HepG2 (cell line): ENCODE measurements around the gene RALY. TPM values are rescaled to one million over a fixed set of nuclear protein-coding genes. Genes with fewer than 3 reads are reported as not detected.

Experiments
- ATAC-seq: fragments of 200-7000 bp; cut with Tn5 transposase; 3 replicates; pipeline ENCODE4 v1.9.1; 2020; ENCODE audit warnings: mild to moderate bottlenecking, moderate library complexity
- BruUV-seq: library from RNA; stranded (reverse); fragments of 400-500 nt; replicated peaks from 2 replicates; lab custom pipeline; 2021; lab: Mats Ljungman, UMichigan
- CTCF ChIA-PET: fragments of 300-600 bp; formaldehyde crosslinking; extraction: SDS; loops from one replicate; lab custom pipeline; 2021; ENCODE audit warnings: low total read pairs, inconsistent platforms, low intra/inter-chr PET ratio; lab: Yijun Ruan, JAX
- POLR2A ChIA-PET: fragments of 350-600 bp; sonication (Branson Sonifier 250); formaldehyde crosslinking; loops from one replicate; lab custom pipeline; 2020; ENCODE audit warnings: antibody characterized with exemption, inconsistent platforms; lab: Yijun Ruan, JAX
- DNase-seq: peaks from one replicate; pipeline ENCODE4 v3.0.0-alpha.2; 2015; ENCODE audit warnings: low spot score
- FAIRE-seq: peaks from 3 replicates; lab custom pipeline; 2011; peaks lifted over from hg19 to GRCh38; lab: Jason Lieb, UNC
- H2AFZ ChIP-seq: one replicate; pipeline ENCODE4 v1.6.1; 2011; ENCODE audit warnings: low read length, inconsistent platforms
- H3K27ac ChIP-seq: fragments of 300-600 bp; 3 replicates; pipeline ENCODE4 v1.8.0; 2011; ENCODE audit warnings: mixed run types, mild to moderate bottlenecking, mixed read lengths, low read length, inconsistent platforms; ENCODE audit not compliant: insufficient read depth; ENCODE audit errors: extremely low read length
- H3K27me3 ChIP-seq, 2 experiments: fragments of 200-600 bp in 1 of 2; 2 replicates in 1 of 2; 3 replicates in 1 of 2; pipeline versions ENCODE4 v1.6.0 to v1.8.0; 2011; ENCODE audit warnings: low read length in 2 of 2, mild to moderate bottlenecking in 2 of 2, moderate library complexity in 2 of 2, inconsistent platforms in 1 of 2; ENCODE audit not compliant: insufficient read depth in 2 of 2, control insufficient read depth in 1 of 2
- H3K36me3 ChIP-seq, 2 experiments: fragments of 200-600 bp in 1 of 2; replicated peaks in 1 of 2; 2 replicates in 1 of 2; 3 replicates in 1 of 2; pipeline versions ENCODE4 v1.5.1 to v1.8.0; 2011; ENCODE audit warnings: low read length in 2 of 2, inconsistent platforms in 1 of 2; ENCODE audit not compliant: insufficient read depth in 2 of 2, control insufficient read depth in 1 of 2
- H3K4me1 ChIP-seq: 2 replicates; pipeline ENCODE4 v1.5.1; 2012; ENCODE audit warnings: low read length, inconsistent platforms; ENCODE audit not compliant: insufficient read depth
- H3K4me2 ChIP-seq: 2 replicates; pipeline ENCODE4 v1.6.0; 2011; ENCODE audit warnings: low read depth, low read length, inconsistent platforms
- H3K4me3 ChIP-seq, 3 experiments: fragments of 200-600 bp in 1 of 3; sonication (generic), shearing (Covaris generic) in 1 of 3; replicated peaks in 1 of 3; 2 replicates each; pipeline ENCODE4 v1.5.1; 2011 to 2016; ENCODE audit warnings: low read length in 3 of 3, inconsistent platforms in 2 of 3, low read depth in 2 of 3, mild to moderate bottlenecking in 2 of 3, control low read depth in 1 of 3, mixed read lengths in 1 of 3; ENCODE audit not compliant: insufficient read depth in 1 of 3
- H3K79me2 ChIP-seq: one replicate; pipeline ENCODE4 v1.6.1; 2011; ENCODE audit warnings: low read length, inconsistent platforms; ENCODE audit not compliant: insufficient read depth
- H3K9ac ChIP-seq: 2 replicates; pipeline ENCODE4 v1.6.0; 2011; ENCODE audit warnings: mild to moderate bottlenecking, low read depth, low read length, inconsistent platforms; ENCODE audit not compliant: insufficient read depth
- H3K9me3 ChIP-seq: 2 replicates; pipeline ENCODE4 v1.5.1; 2012; ENCODE audit warnings: mild to moderate bottlenecking, low read length
- H4K20me1 ChIP-seq: 2 replicates; pipeline ENCODE4 v1.6.0; 2011; ENCODE audit warnings: inconsistent platforms, mild to moderate bottlenecking, low read length, moderate library complexity; ENCODE audit not compliant: insufficient read depth
- MTF1 ChIP-seq: sonication (generic); formaldehyde crosslinking; IDR thresholded peaks from 2 replicates; pipeline ENCODE4 v1.5.0; 2020; ENCODE audit warnings: missing genetic modification reagents
- PAF1 ChIP-seq: IDR thresholded peaks from 2 replicates; pipeline ENCODE4 v1.6.1; 2016; ENCODE audit warnings: missing genetic modification reagents, missing compliant biosample characterization
- RBM39 ChIP-seq: fragments of 200-400 bp; formaldehyde crosslinking; IDR thresholded peaks from one replicate; pipeline ENCODE4 v1.6.1; 2018; ENCODE audit warnings: antibody characterized with exemption, mild to moderate bottlenecking, low read depth, low read length; ENCODE audit not compliant: poor library complexity, severe bottlenecking
- THRA ChIP-seq: sonication (generic); formaldehyde crosslinking; IDR thresholded peaks from 2 replicates; pipeline ENCODE4 v1.4.0; 2020; ENCODE audit warnings: missing genetic modification reagents, borderline replicate concordance
- U2AF1 ChIP-seq: fragments of 200-400 bp; formaldehyde crosslinking; optimal IDR thresholded peaks from 2 replicates; pipeline ENCODE3; 2017; ENCODE audit warnings: mild to moderate bottlenecking, low read depth, low read length
- ZNF431 ChIP-seq: sonication (generic); formaldehyde crosslinking; IDR thresholded peaks from 2 replicates; pipeline ENCODE4 v1.9.0; 2022; ENCODE audit warnings: missing genetic modification reagents, low read depth, mild to moderate bottlenecking, borderline replicate concordance
- ZNF629 ChIP-seq: sonication (generic); formaldehyde crosslinking; conservative IDR thresholded peaks from 2 replicates; pipeline ENCODE4 v1.5.0; 2020; ENCODE audit warnings: missing genetic modification reagents
- WGBS: methylation state at CpG from one replicate; pipeline ENCODE4 v1.1.6; 2017; ENCODE audit warnings: low lambda C conversion rate; 5-methylcytosine and 5-hydroxymethylcytosine counted together
- in situ Hi-C: cut with HindIII; loops from 2 replicates; pipeline ENCODE4 v1.10.0; 2017; ENCODE audit warnings: low pct_unique_long_range_greater_than_20kb; ENCODE audit not compliant: extremely low pct_ligation_motif_present
- intact Hi-C: fragments of 100-400 bp; cut with micrococcal nuclease; formaldehyde crosslinking; loops from one replicate; pipeline ENCODE4 v1.10.0; 2022; ENCODE audit not compliant: unreplicated experiment
- polyA plus RNA-seq, 8 experiments: library from polyadenylated mRNA; depleted of rRNA in 3 of 8; stranded (reverse) in 7 of 8; unstranded in 1 of 8; fragments of >200 nt; fragmentation: Illumina TruSeq in 4 of 8; extraction: Trizol in 4 of 8; gene quantifications; 2 replicates each; pipeline versions ENCODE4 v1.2.1 to v1.2.3, GENCODE V29; 2011 to 2016; ENCODE audit warnings: low read depth in 4 of 8, missing spikeins in 1 of 8, mixed read lengths in 1 of 8; ENCODE audit not compliant: insufficient read depth in 1 of 8
- total RNA-seq, 5 experiments: library from RNA; depleted of rRNA; stranded (reverse); fragments of >200 nt; fragmentation: Illumina TruSeq; extraction: Trizol; gene quantifications; 2 replicates each; pipeline ENCODE4 v1.2.3, GENCODE V29; 2016; ENCODE audit warnings: low read depth in 1 of 5
- TF ChIP-seq, protein P1 (sequence below), 2 experiments: sonication (generic) in 1 of 2; formaldehyde crosslinking in 1 of 2; IDR thresholded peaks; 2 replicates each; pipeline versions ENCODE4 v1.4.0 to v1.6.1; 2016 to 2020; ENCODE audit warnings: borderline replicate concordance in 1 of 2, low read depth in 1 of 2, mild to moderate bottlenecking in 1 of 2, missing genetic modification reagents in 1 of 2

The RALY gene
- total and polyA plus RNA-seq, 2 of the 13 experiments (the other 11 are each of a cell fraction or from before 2014, with no cell fraction given) = 178 to 186 TPM

DNA sequence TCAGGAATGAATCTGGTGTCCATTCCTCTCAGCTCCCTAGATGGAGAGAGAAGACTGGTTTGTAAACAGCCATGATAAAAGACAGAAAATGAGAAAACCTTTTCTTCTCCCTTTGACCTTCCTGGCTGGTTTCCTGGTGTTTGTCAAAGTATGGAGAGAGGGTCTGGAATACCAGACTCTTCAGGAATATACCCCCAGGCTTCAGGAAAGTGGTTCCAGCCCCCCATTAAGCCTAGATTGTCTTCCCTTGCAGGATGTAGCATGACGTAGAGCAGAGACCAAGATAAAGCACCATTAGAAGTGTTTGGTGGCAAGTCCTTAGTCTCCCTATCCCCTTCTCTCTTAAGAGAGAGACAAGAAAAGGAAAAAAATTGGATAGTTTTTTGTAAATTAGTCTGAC, 67.3 kb downstream of the RALY start:
- peaks cover 23 to 76% of the 10 kb centered on the region in 2 experiments for H3K36me3 ChIP-seq
- no peak overlapping the region for H2AFZ ChIP-seq
- H3K27me3 ChIP-seq = no peaks in the 10 kb centered on the region
- BruUV-seq = no TSS peak
- FAIRE-seq (no peak), ATAC-seq (no peak), DNase-seq (no peak)
- WGBS = 98% methylated on average over 1 of the region's 1 CpG
- intact Hi-C loops (no loop called here), in situ Hi-C loops (no loop called here)
- peaks cover 58% of the 10 kb centered on the region for H4K20me1 ChIP-seq
- no peak overlapping the region for H3K4me3 ChIP-seq
- no peak overlapping the region for H3K4me2 ChIP-seq
- ChIA-PET POLR2A (interaction anchor here (0.9 kb wide), 1 partner anchor 68 kb away, joined by 3 read pairs; the partner anchor contains the start of gene RALY), CTCF (no interaction called here)
- H3K9ac ChIP-seq = no peak overlapping the region
- peaks cover 88% of the 10 kb centered on the region for H3K79me2 ChIP-seq
- H3K27ac ChIP-seq = no peak overlapping the region
- no peaks in the 10 kb centered on the region for H3K4me1 ChIP-seq
- TF ChIP-seq ZNF431 (CRISPR knock-in tag) (no peak), U2AF1 (no peak), ZNF629 (CRISPR knock-in tag) (no peak), RBM39 (no peak), THRA (CRISPR knock-in tag) (no peak)
- no peaks in the 10 kb centered on the region for H3K9me3 ChIP-seq

DNA sequence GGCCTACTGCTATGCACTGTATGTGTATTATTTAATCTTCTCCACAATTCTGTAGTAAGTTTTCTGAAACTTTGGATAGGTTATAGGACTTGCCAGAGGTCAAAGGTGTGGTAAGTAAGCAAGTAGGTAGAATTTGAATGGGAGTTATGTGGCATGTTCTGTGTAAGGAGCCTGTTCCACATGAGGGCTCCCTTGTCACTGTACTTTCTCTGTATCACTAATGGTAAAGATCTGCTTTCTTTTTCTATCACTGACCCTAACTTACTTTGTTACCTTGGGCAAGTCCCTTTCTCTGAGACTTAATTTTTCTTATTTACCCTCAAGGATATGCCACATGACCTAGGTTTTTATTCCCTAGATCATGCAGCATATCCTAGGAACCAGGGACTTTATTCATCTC, 68.0 kb downstream of the RALY start:
- H3K4me3 ChIP-seq = no peak overlapping the region
- TF ChIP-seq, protein P1, sequence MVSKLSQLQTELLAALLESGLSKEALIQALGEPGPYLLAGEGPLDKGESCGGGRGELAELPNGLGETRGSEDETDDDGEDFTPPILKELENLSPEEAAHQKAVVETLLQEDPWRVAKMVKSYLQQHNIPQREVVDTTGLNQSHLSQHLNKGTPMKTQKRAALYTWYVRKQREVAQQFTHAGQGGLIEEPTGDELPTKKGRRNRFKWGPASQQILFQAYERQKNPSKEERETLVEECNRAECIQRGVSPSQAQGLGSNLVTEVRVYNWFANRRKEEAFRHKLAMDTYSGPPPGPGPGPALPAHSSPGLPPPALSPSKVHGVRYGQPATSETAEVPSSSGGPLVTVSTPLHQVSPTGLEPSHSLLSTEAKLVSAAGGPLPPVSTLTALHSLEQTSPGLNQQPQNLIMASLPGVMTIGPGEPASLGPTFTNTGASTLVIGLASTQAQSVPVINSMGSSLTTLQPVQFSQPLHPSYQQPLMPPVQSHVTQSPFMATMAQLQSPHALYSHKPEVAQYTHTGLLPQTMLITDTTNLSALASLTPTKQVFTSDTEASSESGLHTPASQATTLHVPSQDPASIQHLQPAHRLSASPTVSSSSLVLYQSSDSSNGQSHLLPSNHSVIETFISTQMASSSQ (IDR thresholded peaks at IDR 0.05; ENCODE audit: low read depth) = no peak
- TF ChIP-seq, protein P1 (CRISPR knock-in tag; IDR thresholded peaks at IDR 0.05; ENCODE audit: borderline replicate concordance) = no peak
- no peak for TF ChIP-seq PAF1
- TF ChIP-seq MTF1 (CRISPR knock-in tag) = no peak

More for the DNA sequence above, 68.0 kb downstream of the RALY start:
- ChIA-PET CTCF (no interaction called here), POLR2A (no interaction called here)
- Histone ChIP-seq H3K9me3 (no peaks in the 10 kb centered on the region), H3K79me2 (peaks cover 81% of the 10 kb centered on the region), H2AFZ (no peak overlapping the region), H3K9ac (no peak overlapping the region), H3K4me1 (no peaks in the 10 kb centered on the region), H3K4me2 (no peak overlapping the region), H3K36me3 (peaks cover 24 to 78% of the 10 kb centered on the region in 2 experiments), H3K27ac (no peak overlapping the region), H4K20me1 (peaks cover 55% of the 10 kb centered on the region), H3K27me3 (no peaks in the 10 kb centered on the region)
- intact Hi-C loops = no loop called here
- no peak for ATAC-seq
- no peak for DNase-seq
- FAIRE-seq = no peak
- no TSS peak for BruUV-seq
- in situ Hi-C loops = no loop called here
